ENCODE data around the gene ANKMY1.
A peak's percentile ranks its signal among the peaks of the same experiment; 100 is the strongest.
"Not testable (repeated sequence)": the region's sequence is repeated elsewhere in the genome, so short reads cannot be mapped to it uniquely, and the experiment has no call there.

ANKMY1 gene

DNA sequence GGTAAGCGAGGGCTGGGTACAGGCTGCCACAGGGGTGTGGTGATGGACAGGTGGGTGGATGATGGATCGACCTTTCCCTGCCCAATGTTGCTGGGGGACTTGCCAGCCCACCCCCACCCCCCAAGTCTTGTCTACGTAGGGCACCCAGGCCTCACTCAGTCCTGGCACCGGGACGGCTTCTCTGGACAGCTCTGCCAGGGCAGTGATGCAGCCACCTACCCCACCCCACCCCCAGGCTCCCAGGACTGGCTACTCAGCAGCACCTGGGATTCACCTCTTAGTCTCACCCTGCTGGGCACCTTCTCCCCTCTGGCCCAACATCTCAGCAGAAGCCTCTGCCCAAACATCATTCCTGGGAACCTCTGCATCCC is 55.7 kb downstream of the ANKMY1 start:
- Histone ChIP-seq H3K4me3 (no peak overlapping the region), H3K27me3 (ENCODE audit: low read depth) (no peaks in the 10 kb centered on the region), H3K9me3 (no peaks in the 10 kb centered on the region), H3K36me3 (replicated peaks) (no peaks in the 10 kb centered on the region), H3K4me1 (no peaks in the 10 kb centered on the region)
- in situ Hi-C loops (cut with MboI; ENCODE audit: low sequenced_read_pairs): no loop called here
- DNase-seq (ENCODE audit: low spot score in 2 of 2): no peak

DNA sequence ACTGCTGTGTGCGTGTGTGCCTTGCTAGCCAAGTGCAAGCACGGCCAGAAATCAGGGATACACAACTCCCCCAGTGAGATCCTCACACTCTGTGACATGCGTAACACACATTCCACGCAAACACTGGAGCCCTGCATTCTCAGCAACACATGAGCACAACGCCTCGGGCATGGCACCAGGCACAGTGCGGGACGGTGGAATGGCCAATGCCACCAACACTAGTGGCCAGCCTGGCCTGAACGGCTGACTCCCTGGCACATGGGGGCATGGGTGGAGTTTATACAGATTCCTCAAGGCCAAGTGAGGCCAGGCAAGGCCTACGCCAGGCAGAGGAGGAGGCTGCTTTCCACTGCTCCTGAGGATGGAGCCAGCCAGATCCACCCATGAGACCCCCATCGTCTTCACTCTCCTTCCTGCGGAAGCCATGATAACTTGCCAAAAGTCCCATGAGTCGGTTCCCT is 56.2 kb downstream of the ANKMY1 start:
- H3K36me3 ChIP-seq (replicated peaks): no peaks in the 10 kb centered on the region
- no peaks in the 10 kb centered on the region for H3K9me3 ChIP-seq
- no peak overlapping the region for H3K4me3 ChIP-seq
- in situ Hi-C loops (cut with MboI; ENCODE audit: low sequenced_read_pairs): no loop called here
- H3K4me1 ChIP-seq: no peaks in the 10 kb centered on the region
- no peaks in the 10 kb centered on the region for H3K27me3 ChIP-seq (ENCODE audit: low read depth)
- no peak for DNase-seq (ENCODE audit: low spot score in 2 of 2)

DNA sequence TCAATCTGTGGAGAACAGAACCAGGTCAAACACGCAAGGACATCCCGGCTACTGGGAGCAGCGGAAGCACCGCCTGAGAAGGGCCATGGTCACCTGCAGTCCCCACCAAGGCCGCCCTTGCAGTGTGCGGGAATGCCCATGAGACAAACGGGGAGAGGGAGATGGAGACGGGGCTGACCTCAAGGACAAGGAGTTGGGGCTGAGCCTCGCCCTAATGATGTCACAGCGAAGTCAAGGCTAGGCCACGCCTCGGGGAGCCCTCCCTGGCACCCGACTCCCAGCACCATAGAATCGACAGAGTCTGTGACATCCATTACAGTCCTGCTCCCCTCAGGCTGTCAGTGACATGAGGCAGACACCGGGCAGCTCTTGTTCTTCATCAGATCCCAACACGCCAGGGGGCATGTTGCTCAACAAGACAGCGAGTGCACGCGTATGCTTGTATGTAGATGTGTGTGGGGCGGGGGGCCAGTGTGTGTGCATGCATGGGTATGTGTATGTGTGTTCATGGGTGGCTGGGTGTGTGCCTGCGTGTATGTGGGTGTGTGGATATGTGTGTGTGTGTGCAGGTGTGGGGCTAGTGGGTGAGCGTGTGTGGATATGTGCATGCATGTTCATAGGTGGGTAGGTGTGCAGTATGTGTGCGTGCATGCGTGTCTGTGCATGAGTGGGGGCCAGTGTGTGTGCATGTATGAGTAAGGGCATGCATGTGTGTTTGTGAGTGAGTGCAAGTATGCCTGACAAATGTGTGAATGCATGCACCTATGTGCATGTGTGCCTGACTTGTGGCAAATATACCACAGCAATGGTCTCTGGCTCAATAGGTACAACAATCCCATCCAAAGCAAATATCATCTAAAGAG is 57.0 kb downstream of the ANKMY1 start:
- DNase-seq (ENCODE audit: low spot score in 2 of 2): no peak
- no peaks in the 10 kb centered on the region for H3K36me3 ChIP-seq (replicated peaks)
- in situ Hi-C loops (cut with MboI; ENCODE audit: low sequenced_read_pairs): no loop called here
- no peaks in the 10 kb centered on the region for H3K9me3 ChIP-seq
- H3K27me3 ChIP-seq (ENCODE audit: low read depth): no peaks in the 10 kb centered on the region
- H3K4me1 ChIP-seq: no peaks in the 10 kb centered on the region
- no peak overlapping the region for H3K4me3 ChIP-seq

DNA sequence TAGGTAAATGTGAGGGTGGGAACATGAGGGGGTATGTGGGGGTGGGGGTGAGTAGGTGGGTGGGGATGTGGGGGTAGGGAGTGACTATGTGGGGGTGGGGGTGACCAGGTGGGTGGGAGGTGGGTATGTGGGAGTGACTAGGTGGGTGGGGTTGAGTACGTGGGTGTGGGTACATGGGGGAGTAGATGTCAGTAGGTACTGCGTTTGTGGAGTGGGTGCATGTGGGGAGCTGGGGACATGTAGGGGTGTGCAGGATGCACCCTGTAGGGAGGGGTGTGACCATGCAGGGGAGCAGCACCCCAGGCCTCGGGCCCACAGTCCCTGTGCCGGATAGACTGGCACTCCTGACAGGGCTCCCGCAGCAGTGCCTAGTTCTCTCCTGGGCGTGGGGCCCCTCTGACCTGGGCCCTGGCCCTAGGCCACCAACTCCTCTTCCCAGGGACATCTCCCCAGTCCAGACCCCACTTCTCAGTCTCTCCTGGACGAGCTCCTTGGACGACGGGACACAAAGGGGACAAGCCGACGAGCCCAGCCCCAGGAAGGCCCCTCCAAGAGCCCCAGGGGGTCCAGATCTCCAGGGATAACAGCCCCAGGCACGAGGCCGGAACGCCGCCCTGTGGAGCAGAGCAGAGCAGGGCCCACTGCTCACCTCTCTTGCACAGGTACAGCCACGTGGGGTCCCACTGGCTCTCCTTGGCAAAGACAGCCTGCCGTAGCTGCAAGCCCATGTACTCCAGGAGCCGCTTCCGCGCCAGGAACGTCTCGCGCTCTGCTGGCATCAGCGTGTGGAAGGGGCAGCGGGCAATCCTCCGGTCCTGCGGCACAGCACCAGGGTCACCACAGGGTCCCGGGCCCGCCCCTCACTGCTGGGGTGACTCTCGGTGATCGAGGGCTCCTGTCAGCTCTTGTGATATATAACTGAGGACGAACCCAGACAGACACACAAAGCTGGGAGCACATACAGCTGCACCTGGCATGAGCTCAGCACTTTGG is 58.2 kb downstream of the ANKMY1 start:
- Histone ChIP-seq H3K4me1 (no peaks in the 10 kb centered on the region), H3K36me3 (replicated peaks) (no peaks in the 10 kb centered on the region), H3K4me3 (no peak overlapping the region), H3K27me3 (ENCODE audit: low read depth) (no peaks in the 10 kb centered on the region), H3K9me3 (no peaks in the 10 kb centered on the region)
- in situ Hi-C loops (cut with MboI; ENCODE audit: low sequenced_read_pairs): no loop called here
- DNase-seq (ENCODE audit: low spot score in 2 of 2): no peak

DNA sequence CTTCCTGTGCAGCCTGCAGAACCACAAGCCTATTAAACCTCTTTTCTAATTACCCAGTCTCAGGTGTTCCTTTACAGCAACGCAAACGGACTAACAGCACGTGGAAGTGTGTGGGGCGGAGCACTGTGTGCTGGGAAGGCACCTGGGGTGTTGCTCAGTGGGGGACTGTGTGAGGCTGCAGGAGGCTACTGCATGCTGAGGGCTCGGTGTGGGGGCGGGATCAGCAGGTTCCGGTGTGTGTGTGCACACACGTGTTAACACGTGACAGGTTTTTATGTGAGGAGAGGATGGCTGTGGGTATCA is 58.9 kb downstream of the ANKMY1 start:
- H3K4me1 ChIP-seq: no peaks in the 10 kb centered on the region
- no peaks in the 10 kb centered on the region for H3K9me3 ChIP-seq
- in situ Hi-C loops (cut with MboI; ENCODE audit: low sequenced_read_pairs): no loop called here
- H3K27me3 ChIP-seq (ENCODE audit: low read depth): no peaks in the 10 kb centered on the region
- DNase-seq (ENCODE audit: low spot score in 2 of 2): no peak
- no peaks in the 10 kb centered on the region for H3K36me3 ChIP-seq (replicated peaks)
- no peak overlapping the region for H3K4me3 ChIP-seq

DNA sequence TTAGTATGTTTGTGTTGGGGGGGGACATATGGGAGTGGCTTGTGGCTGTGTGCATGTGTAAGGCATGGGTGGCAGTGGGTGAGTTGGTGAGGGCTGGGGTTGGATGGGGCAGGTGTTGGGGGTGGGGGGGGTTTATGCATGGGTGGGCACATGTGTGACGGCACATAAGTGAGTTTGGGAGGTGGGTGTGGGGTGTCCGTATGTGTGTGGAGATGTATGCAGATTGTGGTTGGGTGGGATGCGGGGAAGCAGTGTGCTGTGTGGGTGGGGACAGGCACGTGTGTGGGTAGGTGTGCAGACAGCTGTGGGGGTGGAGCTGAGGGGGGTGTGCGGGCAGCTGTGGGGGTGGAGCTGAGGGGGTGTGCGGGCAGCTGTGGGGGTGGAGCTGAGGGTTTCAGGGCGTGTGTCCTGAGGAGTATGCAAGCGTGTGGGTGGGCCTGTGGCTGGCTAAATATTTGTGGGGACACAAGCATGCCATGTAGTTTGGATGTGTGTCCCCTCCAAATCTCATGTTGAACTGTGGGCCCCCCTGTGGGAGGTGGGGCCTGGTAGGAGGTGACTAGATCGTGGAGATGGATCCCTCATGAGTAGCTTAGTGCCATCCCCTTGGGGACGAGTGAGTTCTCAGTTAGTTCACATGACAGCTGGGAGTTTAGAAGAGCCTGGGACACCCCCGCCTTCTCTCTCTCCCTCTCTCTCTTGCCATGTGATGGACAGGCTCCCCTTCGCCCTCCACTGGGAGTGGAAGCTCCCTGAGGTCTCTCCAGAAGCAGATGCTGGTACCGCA is 59.4 kb downstream of the ANKMY1 start:
- in situ Hi-C loops (cut with MboI; ENCODE audit: low sequenced_read_pairs): no loop called here
- Histone ChIP-seq H3K4me1 (no peaks in the 10 kb centered on the region), H3K36me3 (replicated peaks) (no peaks in the 10 kb centered on the region)

DNA sequence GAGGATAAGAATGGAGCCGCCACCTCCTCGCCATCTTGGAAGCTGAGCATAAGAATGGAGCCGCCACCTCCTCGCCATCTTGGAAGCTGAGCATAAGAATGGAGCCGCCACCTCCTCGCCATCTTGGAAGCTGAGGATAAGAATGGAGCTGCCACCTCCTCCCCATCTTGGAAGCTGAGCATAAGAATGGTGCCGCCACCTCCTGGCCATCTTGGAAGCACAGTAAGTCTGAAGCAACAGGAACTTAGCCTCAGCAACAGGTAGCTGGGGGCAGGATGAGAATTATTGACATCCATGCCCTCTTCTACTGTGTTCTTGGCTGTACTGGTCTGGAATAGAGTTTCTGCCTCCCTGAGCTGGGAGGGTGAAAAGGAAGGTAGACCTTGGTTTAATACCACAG is 60.7 kb downstream of the ANKMY1 start:
- H3K36me3 ChIP-seq (replicated peaks); in situ Hi-C loops (cut with MboI; ENCODE audit: low sequenced_read_pairs); H3K27me3 ChIP-seq (ENCODE audit: low read depth); DNase-seq (ENCODE audit: low spot score in 2 of 2); H3K9me3 ChIP-seq; H3K4me3 ChIP-seq; H3K4me1 ChIP-seq: not testable (repeated sequence)

More for the DNA sequence above, 59.4 kb downstream of the ANKMY1 start:
- DNase-seq (ENCODE audit: low spot score in 2 of 2): no peak
- Histone ChIP-seq H3K9me3 (no peaks in the 10 kb centered on the region), H3K4me3 (no peak overlapping the region), H3K27me3 (ENCODE audit: low read depth) (no peaks in the 10 kb centered on the region)

DNA sequence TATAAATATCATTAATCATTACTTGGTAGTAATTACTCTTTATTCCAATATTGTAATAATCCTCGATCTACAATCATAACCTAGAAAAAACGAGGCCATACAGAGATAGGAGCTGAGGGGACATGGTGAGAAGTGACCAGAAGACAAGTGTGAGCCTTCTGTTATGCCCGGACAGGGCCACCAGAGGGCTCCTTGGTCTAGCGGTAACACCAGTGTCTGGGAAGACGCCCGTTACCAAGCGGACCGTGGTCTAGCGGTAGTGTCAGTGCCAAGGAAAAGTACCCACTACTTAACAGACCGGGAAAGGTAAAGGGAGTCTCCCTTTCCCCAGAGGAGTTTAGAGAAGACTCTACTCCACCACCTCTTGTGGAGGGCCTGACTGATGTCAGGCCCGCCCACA is 62.8 kb downstream of the ANKMY1 start:
- H3K36me3 ChIP-seq (replicated peaks); in situ Hi-C loops (cut with MboI; ENCODE audit: low sequenced_read_pairs); H3K27me3 ChIP-seq (ENCODE audit: low read depth); H3K4me1 ChIP-seq; H3K4me3 ChIP-seq; H3K9me3 ChIP-seq: not testable (repeated sequence)
- peak in 1 of 2 experiments; percentile 33 for DNase-seq (ENCODE audit: low spot score in 2 of 2)

DNA sequence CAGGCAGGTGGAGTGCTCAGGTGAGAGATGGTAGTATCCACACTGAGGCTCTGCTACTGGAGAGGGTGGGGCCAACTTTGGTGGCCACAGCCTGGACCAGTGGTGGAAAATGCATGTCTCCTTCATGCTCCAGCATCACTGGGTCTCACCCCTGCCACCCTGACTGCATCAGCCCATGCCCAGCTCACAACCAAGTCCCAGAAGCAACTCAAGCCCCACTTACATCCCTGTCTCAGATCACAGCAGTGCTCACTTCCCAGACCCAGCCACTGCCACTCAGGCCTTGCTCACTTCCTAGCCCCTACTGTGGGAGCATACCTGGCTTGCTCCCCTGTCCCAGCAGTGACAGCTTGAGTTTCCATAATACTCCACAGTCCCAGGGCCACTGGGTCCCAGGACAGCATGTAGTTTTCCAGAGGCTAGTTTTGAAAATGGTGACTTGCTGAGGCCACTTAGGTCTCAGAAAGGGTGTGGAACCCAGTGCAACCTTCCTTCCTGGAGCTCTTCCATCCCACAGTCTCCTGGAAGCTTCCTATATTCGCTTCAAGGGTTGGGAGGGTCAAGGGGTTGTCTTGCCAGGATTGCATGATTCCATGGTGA is 63.5 kb downstream of the ANKMY1 start:
- Histone ChIP-seq H3K4me1 (no peaks in the 10 kb centered on the region), H3K4me3 (no peak overlapping the region), H3K36me3 (replicated peaks) (no peaks in the 10 kb centered on the region), H3K27me3 (ENCODE audit: low read depth) (no peaks in the 10 kb centered on the region), H3K9me3 (peaks cover 11% of the 10 kb centered on the region; the same call in 1 of the 2 replicates)
- in situ Hi-C loops (cut with MboI; ENCODE audit: low sequenced_read_pairs): no loop called here
- no peak for DNase-seq (ENCODE audit: low spot score in 2 of 2)

DNA sequence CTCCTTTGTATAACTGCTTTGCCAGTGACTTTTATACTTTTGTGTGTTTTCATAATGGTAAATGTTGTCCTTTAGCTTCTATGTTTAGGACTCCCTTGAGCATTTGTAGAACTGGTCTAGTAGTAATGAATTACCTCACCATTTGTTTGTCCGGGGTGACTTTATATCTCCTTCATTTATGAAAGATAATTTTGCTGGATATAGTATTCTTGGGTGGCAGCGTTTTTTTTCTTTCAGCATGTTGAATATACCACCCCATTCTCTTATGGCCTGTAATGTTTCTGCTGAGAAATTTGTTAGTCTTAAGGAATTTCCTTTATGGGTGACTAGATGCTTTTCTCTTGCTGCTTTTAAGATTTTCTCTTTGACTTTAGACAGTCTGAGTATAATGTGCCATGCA is 66.3 kb downstream of the ANKMY1 start:
- H3K4me3 ChIP-seq: no peak overlapping the region
- H3K27me3 ChIP-seq (ENCODE audit: low read depth): peaks cover 3% of the 10 kb centered on the region; the same call in 1 of the 2 replicates
- no peak for DNase-seq (ENCODE audit: low spot score in 2 of 2)
- H3K9me3 ChIP-seq: peaks cover 11% of the 10 kb centered on the region; the same call in 1 of the 2 replicates
- H3K4me1 ChIP-seq: no peaks in the 10 kb centered on the region
- in situ Hi-C loops (cut with MboI; ENCODE audit: low sequenced_read_pairs): no loop called here
- H3K36me3 ChIP-seq (replicated peaks): no peaks in the 10 kb centered on the region

DNA sequence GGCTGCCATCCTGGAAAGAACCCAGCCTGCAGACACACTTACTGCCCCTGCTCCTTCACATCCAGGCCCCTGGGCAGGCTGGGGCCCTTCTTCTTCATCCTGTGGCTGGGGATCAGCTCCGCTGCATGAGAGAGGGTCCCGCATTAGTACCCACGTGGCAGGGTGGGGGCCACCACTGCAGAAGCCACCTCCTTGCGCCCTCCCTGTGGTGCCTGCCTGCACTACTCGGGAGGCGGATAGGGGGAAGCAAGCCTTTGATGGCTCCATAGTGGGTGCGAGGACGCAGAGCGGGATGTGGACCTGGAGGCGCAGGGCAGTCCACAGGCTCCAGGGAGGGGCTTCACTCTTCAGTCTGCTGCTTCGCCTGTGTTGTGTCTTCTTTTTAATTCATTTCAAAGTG is 75.6 kb downstream of the ANKMY1 start:
- H3K9me3 ChIP-seq: no peaks in the 10 kb centered on the region
- in situ Hi-C loops (cut with MboI; ENCODE audit: low sequenced_read_pairs): no loop called here
- no peaks in the 10 kb centered on the region for H3K36me3 ChIP-seq (replicated peaks)
- no peak for DNase-seq (ENCODE audit: low spot score in 2 of 2)
- no peaks in the 10 kb centered on the region for H3K4me1 ChIP-seq
- peaks cover 2% of the 10 kb centered on the region; the same call in 1 of the 2 replicates for H3K27me3 ChIP-seq (ENCODE audit: low read depth)
- H3K4me3 ChIP-seq: no peak overlapping the region

DNA sequence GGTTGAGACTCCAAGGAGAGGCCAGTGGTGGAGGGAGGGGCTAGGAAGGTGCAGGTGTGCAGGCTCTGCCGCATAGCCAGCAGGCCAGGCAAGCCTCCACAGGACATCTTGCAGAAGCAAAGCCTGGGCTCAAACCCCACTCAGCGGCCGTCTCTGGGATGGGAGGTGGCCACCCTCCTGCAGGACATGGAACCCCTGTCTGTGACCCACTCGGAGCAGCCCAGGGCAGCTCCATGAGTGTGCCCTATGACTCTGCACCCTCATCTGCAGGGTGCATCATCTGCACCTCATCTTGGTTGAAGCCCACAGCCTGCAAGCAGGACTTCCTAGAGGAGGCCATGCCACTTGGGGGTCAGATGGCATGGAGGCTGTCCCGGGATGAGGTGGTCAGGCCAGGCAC is 76.1 kb downstream of the ANKMY1 start:
- Histone ChIP-seq H3K36me3 (replicated peaks) (no peaks in the 10 kb centered on the region), H3K4me3 (no peak overlapping the region), H3K27me3 (ENCODE audit: low read depth) (no peaks in the 10 kb centered on the region), H3K4me1 (no peaks in the 10 kb centered on the region), H3K9me3 (no peaks in the 10 kb centered on the region)
- in situ Hi-C loops (cut with MboI; ENCODE audit: low sequenced_read_pairs): no loop called here
- no peak for DNase-seq (ENCODE audit: low spot score in 2 of 2)

Data from HAP-1 (cell line).